IMR-90 (cell line): ENCODE measurements around the gene NHLRC1.

Source experiments
- CEBPB ChIP-seq: IDR thresholded peaks from 2 replicates; pipeline ENCODE4 v1.6.1; 2012; ENCODE audit warnings: low read depth, low read length, improper control_type of control experiment
- CHD1 ChIP-seq: IDR thresholded peaks from 2 replicates; pipeline ENCODE4 v1.6.1; 2012; ENCODE audit warnings: low read depth, low read length, improper control_type of control experiment
- CTCF ChIP-seq: conservative IDR thresholded peaks from 2 replicates; pipeline ENCODE4 v1.5.1; 2012; ENCODE audit warnings: mild to moderate bottlenecking, low read depth, low read length, improper control_type of control experiment
- FOS ChIP-seq: fragments of 150-350 bp; IDR thresholded peaks from 2 replicates; pipeline ENCODE4 v1.6.1; 2016; ENCODE audit warnings: low read depth, low read length
- MAFK ChIP-seq: IDR thresholded peaks from 2 replicates; pipeline ENCODE4 v1.6.1; 2012; ENCODE audit warnings: low read depth, low read length, improper control_type of control experiment
- MAZ ChIP-seq: IDR thresholded peaks from 2 replicates; pipeline ENCODE4 v1.6.1; 2012; ENCODE audit warnings: low read depth, mild to moderate bottlenecking, low read length, improper control_type of control experiment, moderate library complexity, borderline replicate concordance
- MXI1 ChIP-seq: IDR thresholded peaks from 2 replicates; pipeline ENCODE4 v1.6.1; 2012; ENCODE audit warnings: low read depth, mild to moderate bottlenecking, low read length, moderate library complexity, borderline replicate concordance
- NFE2L2 ChIP-seq: fragments of 150-350 bp; IDR thresholded peaks from 2 replicates; pipeline ENCODE4 v1.6.1; 2016; ENCODE audit warnings: low read depth, mild to moderate bottlenecking, low read length
- POLR2A ChIP-seq: IDR thresholded peaks from 2 replicates; pipeline ENCODE4 v1.6.1; 2012; ENCODE audit warnings: mild to moderate bottlenecking, low read depth, low read length
- RAD21 ChIP-seq: IDR thresholded peaks from 2 replicates; pipeline ENCODE4 v1.6.1; 2012; ENCODE audit warnings: low read length, improper control_type of control experiment
- RCOR1 ChIP-seq: IDR thresholded peaks from 2 replicates; pipeline ENCODE4 v1.6.1; 2012; ENCODE audit warnings: mild to moderate bottlenecking, low read length, improper control_type of control experiment; ENCODE audit not compliant: insufficient replicate concordance
- SMC3 ChIP-seq: fragments of 150-350 bp; IDR thresholded peaks from 2 replicates; pipeline ENCODE4 v1.6.1; 2016; ENCODE audit warnings: low read depth, mild to moderate bottlenecking, antibody characterized with exemption, low read length, moderate library complexity
- TF ChIP-seq, protein P1 (sequence below): fragments of 150-350 bp; IDR thresholded peaks from 2 replicates; pipeline ENCODE4 v1.6.1; 2017; ENCODE audit warnings: mild to moderate bottlenecking, antibody characterized with exemption, low read length, low read depth

GRCh38 chr6:18099511-18099910, 23.0 kb downstream of the NHLRC1 start:
- TF ChIP-seq CTCF (no peak), FOS (no peak), CEBPB (no peak), RCOR1 (no peak), POLR2A (no peak), SMC3 (no peak), MAFK (no peak), CHD1 (no peak), MXI1 (no peak), MAZ (no peak), RAD21 (no peak), NFE2L2 (no peak)
- TF ChIP-seq, protein P1, sequence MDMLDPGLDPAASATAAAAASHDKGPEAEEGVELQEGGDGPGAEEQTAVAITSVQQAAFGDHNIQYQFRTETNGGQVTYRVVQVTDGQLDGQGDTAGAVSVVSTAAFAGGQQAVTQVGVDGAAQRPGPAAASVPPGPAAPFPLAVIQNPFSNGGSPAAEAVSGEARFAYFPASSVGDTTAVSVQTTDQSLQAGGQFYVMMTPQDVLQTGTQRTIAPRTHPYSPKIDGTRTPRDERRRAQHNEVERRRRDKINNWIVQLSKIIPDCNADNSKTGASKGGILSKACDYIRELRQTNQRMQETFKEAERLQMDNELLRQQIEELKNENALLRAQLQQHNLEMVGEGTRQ: no peak
